K562 (cell line): Measurements from ENCODE around the gene PLD6. TPM values are rescaled to one million over a fixed set of nuclear protein-coding genes. Genes with fewer than 3 reads are reported as not detected.

Source experiments
- ATAC-seq: fragments of 200-7000 bp; cut with Tn5 transposase; 3 replicates; pipeline ENCODE4 v1.9.1; 2020; ENCODE audit warnings: moderate library complexity
- BruUV-seq: library from RNA; stranded (reverse); fragments of 400-500 nt; replicated peaks from 2 replicates; lab custom pipeline; 2021; lab: Mats Ljungman, UMichigan
- CTCF ChIA-PET: fragments of 300-600 bp; formaldehyde crosslinking; extraction: SDS; loops from one replicate; lab custom pipeline; 2021; ENCODE audit warnings: low intra/inter-chr PET ratio; lab: Yijun Ruan, JAX
- POLR2A ChIA-PET: fragments of 300-600, 350-650 bp; sonication (Branson Sonifier 250); formaldehyde crosslinking; extraction: SDS; loops from one replicate; lab custom pipeline; 2021; ENCODE audit warnings: antibody characterized with exemption, inconsistent platforms; lab: Yijun Ruan, JAX
- DNase-seq, 4 experiments: peaks; one replicate each; pipeline versions ENCODE4 v3.0.0 to v3.0.0-alpha.2; 2011 to 2018; ENCODE audit warnings: low spot score in 3 of 4, mixed read lengths in 3 of 4; ENCODE audit errors: extremely low read depth in 1 of 4
- FAIRE-seq: peaks from 2 replicates; lab custom pipeline; 2011; peaks lifted over from hg19 to GRCh38; lab: Jason Lieb, UNC
- H2AFZ ChIP-seq: 2 replicates; pipeline ENCODE4 v1.6.0; 2011; ENCODE audit warnings: low read depth, low read length, control low read depth, inconsistent platforms
- H3K27ac ChIP-seq: fragments of 200-600 bp; 3 replicates; pipeline ENCODE4 v1.8.0; 2011; ENCODE audit warnings: low read depth, mild to moderate bottlenecking, control low read depth, inconsistent platforms, low read length, moderate library complexity, mixed read lengths; ENCODE audit errors: extremely low read depth
- H3K27me3 ChIP-seq, 2 experiments: fragments of 300-600 bp in 1 of 2; 2 replicates in 1 of 2; 3 replicates in 1 of 2; pipeline versions ENCODE4 v1.6.0 to v1.8.0; 2011; ENCODE audit warnings: inconsistent platforms in 2 of 2, low read length in 2 of 2, mild to moderate bottlenecking in 1 of 2, mixed read lengths in 1 of 2, moderate library complexity in 1 of 2; ENCODE audit not compliant: control insufficient read depth in 2 of 2, insufficient read depth in 2 of 2
- H3K36me3 ChIP-seq: fragments of 300-600 bp; 3 replicates; pipeline ENCODE4 v1.8.0; 2011; ENCODE audit warnings: mild to moderate bottlenecking, low read length, inconsistent platforms; ENCODE audit not compliant: control insufficient read depth, insufficient read depth
- H3K4me1 ChIP-seq, 2 experiments: fragments of 200-600 bp in 1 of 2; replicated peaks in 1 of 2; 2 replicates in 1 of 2; 3 replicates in 1 of 2; pipeline versions ENCODE4 v1.5.1 to v1.8.0; 2011; ENCODE audit warnings: inconsistent platforms in 2 of 2, low read length in 2 of 2, mild to moderate bottlenecking in 1 of 2, mixed read lengths in 1 of 2, moderate library complexity in 1 of 2; ENCODE audit not compliant: control insufficient read depth in 2 of 2, insufficient read depth in 2 of 2
- H3K4me2 ChIP-seq: 2 replicates; pipeline ENCODE4 v1.6.1; 2011; ENCODE audit warnings: low read length, control low read depth, inconsistent platforms, mixed read lengths; ENCODE audit not compliant: insufficient read depth
- H3K4me3 ChIP-seq: fragments of 200-600 bp; sonication (generic), shearing (Covaris generic); 2 replicates; pipeline ENCODE4 v1.5.1; 2016; ENCODE audit warnings: control low read depth, inconsistent platforms
- H3K79me2 ChIP-seq: fragments of 200-600 bp; 3 replicates; pipeline ENCODE4 v1.8.0; 2011; ENCODE audit warnings: low read length, inconsistent platforms; ENCODE audit not compliant: control insufficient read depth, insufficient read depth
- H3K9ac ChIP-seq, 2 experiments: 2 replicates each; pipeline versions ENCODE4 v1.6.0 to v1.6.1; 2011; ENCODE audit warnings: low read depth in 2 of 2, low read length in 2 of 2, control low read depth in 1 of 2, inconsistent platforms in 1 of 2, mild to moderate bottlenecking in 1 of 2, mixed read lengths in 1 of 2; ENCODE audit not compliant: insufficient read depth in 1 of 2
- H3K9me1 ChIP-seq: one replicate; pipeline ENCODE4 v1.6.0; 2011; ENCODE audit warnings: inconsistent platforms, mild to moderate bottlenecking, low read length, moderate library complexity; ENCODE audit not compliant: control insufficient read depth, insufficient read depth
- H3K9me3 ChIP-seq: replicated peaks from 2 replicates; pipeline ENCODE4 v1.5.1; 2011; ENCODE audit warnings: low read depth, low read length, inconsistent platforms; ENCODE audit not compliant: control insufficient read depth, insufficient read depth
- H4K20me1 ChIP-seq: replicated peaks from 2 replicates; pipeline ENCODE4 v1.6.1; 2011; ENCODE audit warnings: low read length, inconsistent platforms, mixed read lengths; ENCODE audit not compliant: control insufficient read depth, insufficient read depth
- BMI1 ChIP-seq: fragments of 150-350 bp; IDR thresholded peaks from 2 replicates; pipeline ENCODE4 v1.6.1; 2014; ENCODE audit warnings: low read length
- CBX8 ChIP-seq: fragments of 200-600 bp; sonication (generic); IDR thresholded peaks from 2 replicates; pipeline ENCODE4 v1.6.1; 2012; ENCODE audit warnings: borderline replicate concordance, mixed run types, low read depth, mild to moderate bottlenecking, moderate library complexity, mixed read lengths, low read length, control low read depth, inconsistent platforms; ENCODE audit not compliant: poor library complexity, severe bottlenecking; ENCODE audit errors: extremely low read depth
- HDAC2 ChIP-seq: fragments of 450-650 bp; IDR thresholded peaks from 2 replicates; pipeline ENCODE4 v1.6.1; 2016; ENCODE audit warnings: mild to moderate bottlenecking
- KDM5B ChIP-seq: fragments of 200-600 bp; sonication (generic); IDR thresholded peaks from 2 replicates; pipeline ENCODE4 v1.6.1; 2012; ENCODE audit warnings: low read depth, mild to moderate bottlenecking, moderate library complexity, low read length, control low read depth, inconsistent platforms; ENCODE audit not compliant: insufficient replicate concordance
- NR2C2 ChIP-seq, 2 experiments: fragments of 200-800 bp in 1 of 2; sonication (Bioruptor generic) in 1 of 2; sonication (generic) in 1 of 2; formaldehyde crosslinking in 1 of 2; IDR thresholded peaks; 2 replicates each; pipeline versions ENCODE4 v1.6.1 to v1.8.0; 2016 to 2022; ENCODE audit warnings: mild to moderate bottlenecking in 1 of 2, missing compliant biosample characterization in 1 of 2, missing genetic modification characterization in 1 of 2, missing genetic modification reagents in 1 of 2
- OTX1 ChIP-seq: fragments of 450-650 bp; formaldehyde crosslinking; IDR thresholded peaks from 2 replicates; pipeline ENCODE4 v1.4.0; 2022; ENCODE audit warnings: mild to moderate bottlenecking
- PHF21A ChIP-seq: fragments of 450-650 bp; IDR thresholded peaks from 2 replicates; pipeline ENCODE4 v1.6.1; 2017; ENCODE audit warnings: low read depth, borderline replicate concordance
- POLR2B ChIP-seq: fragments of 450-650 bp; IDR thresholded peaks from 2 replicates; pipeline ENCODE4 v1.6.1; 2018; ENCODE audit warnings: low read depth; ENCODE audit not compliant: partially characterized antibody
- PTRF ChIP-seq: fragments of 450-650 bp; IDR thresholded peaks from 2 replicates; pipeline ENCODE4 v1.6.1; 2016; ENCODE audit warnings: mild to moderate bottlenecking, missing genetic modification characterization, missing compliant biosample characterization
- SAFB ChIP-seq: fragments of 200-400 bp; formaldehyde crosslinking; IDR thresholded peaks from 2 replicates; pipeline ENCODE4 v1.6.1; 2017; ENCODE audit warnings: low read depth, low read length, borderline replicate concordance
- SMC3 ChIP-seq: conservative IDR thresholded peaks from 2 replicates; pipeline ENCODE4 v1.6.1; 2011; ENCODE audit warnings: low read depth, low read length, improper control_type of control experiment; ENCODE audit not compliant: insufficient read depth
- SRSF1 ChIP-seq: fragments of 200-400 bp; formaldehyde crosslinking; IDR thresholded peaks from 2 replicates; pipeline ENCODE4 v1.6.1; 2017; ENCODE audit warnings: mild to moderate bottlenecking, low read depth, low read length, moderate library complexity
- TEAD1 ChIP-seq, 2 experiments: fragments of 450-650 bp in 1 of 2; sonication (generic) in 1 of 2; formaldehyde crosslinking; IDR thresholded peaks; 2 replicates each; pipeline versions ENCODE4 v1.4.0 to v1.8.0; 2020 to 2022; ENCODE audit warnings: mild to moderate bottlenecking in 2 of 2, missing genetic modification reagents in 1 of 2
- ZEB2 ChIP-seq: fragments of 450-650 bp; IDR thresholded peaks from 2 replicates; pipeline ENCODE4 v1.6.1; 2016
- ZNF780A ChIP-seq: fragments of 250-450 bp; sonication (Bioruptor Pico); IDR thresholded peaks from 2 replicates; pipeline ENCODE4 v1.5.0; 2021; ENCODE audit warnings: mild to moderate bottlenecking
- WGBS: fragments of 100-300 bp; shearing (Covaris generic); methylation state at CpG from one replicate; pipeline ENCODE4 v1.1.6; 2016; ENCODE audit warnings: low coverage, mixed read lengths; ENCODE audit not compliant: insufficient coverage; ENCODE audit errors: missing lambda C conversion rate; 5-methylcytosine and 5-hydroxymethylcytosine counted together
- in situ Hi-C: fragments of 300-500 bp; cut with MboI; formaldehyde crosslinking; loops from 4 replicates; pipeline ENCODE4 v1.15.0; 2018; ENCODE audit warnings: inconsistent platforms, mixed read lengths
- intact Hi-C: fragments of 100-400 bp; cut with micrococcal nuclease; formaldehyde crosslinking; loops from 2 replicates; pipeline ENCODE4 v1.14.2; 2022
- polyA plus RNA-seq, 8 experiments: library from polyadenylated mRNA; depleted of rRNA in 4 of 8; stranded (reverse) in 5 of 8; unstranded in 3 of 8; fragments of >200 nt; fragmentation: Nextera tagmentation in 2 of 8; fragmentation: Illumina TruSeq in 1 of 8; extraction: Ambion mirVana in 2 of 8; extraction: Trizol in 1 of 8; gene quantifications; 2 replicates each; pipeline versions ENCODE4 v1.2.1 to v1.2.3, GENCODE V29; 2011 to 2014; ENCODE audit warnings: inconsistent platforms in 1 of 8, missing spikeins in 1 of 8
- total RNA-seq, 7 experiments: library from RNA; depleted of rRNA in 6 of 7; stranded (reverse); fragments of >200 nt in 6 of 7; fragmentation: Illumina TruSeq in 2 of 7; extraction: Trizol in 2 of 7; gene quantifications; 2 replicates each; pipeline versions ENCODE4 v1.2.1 to v1.2.3, GENCODE V29; 2011 to 2021; ENCODE audit warnings: low replicate concordance in 1 of 7
- TF ChIP-seq, protein P1 (sequence below), 2 experiments: fragments of 450-650 bp in 1 of 2; sonication (generic) in 1 of 2; formaldehyde crosslinking; conservative IDR thresholded peaks; 2 replicates each; pipeline versions ENCODE4 v1.4.0 to v1.8.1; 2020 to 2022; ENCODE audit warnings: mild to moderate bottlenecking in 1 of 2, missing genetic modification reagents in 1 of 2
- TF ChIP-seq, protein P2 (sequence below): fragments of 250-450 bp; sonication (Bioruptor Pico); IDR thresholded peaks from 2 replicates; pipeline ENCODE4 v1.8.0; 2021; ENCODE audit warnings: borderline replicate concordance, mild to moderate bottlenecking, moderate library complexity; ENCODE audit not compliant: poor library complexity, severe bottlenecking

PLD6 gene
- total and polyA plus RNA-seq, 9 of the 15 experiments (the other 6 are each of a cell fraction or from before 2014, with no cell fraction given), result 3.6 to 15.6 (median 10.0) TPM

DNA sequence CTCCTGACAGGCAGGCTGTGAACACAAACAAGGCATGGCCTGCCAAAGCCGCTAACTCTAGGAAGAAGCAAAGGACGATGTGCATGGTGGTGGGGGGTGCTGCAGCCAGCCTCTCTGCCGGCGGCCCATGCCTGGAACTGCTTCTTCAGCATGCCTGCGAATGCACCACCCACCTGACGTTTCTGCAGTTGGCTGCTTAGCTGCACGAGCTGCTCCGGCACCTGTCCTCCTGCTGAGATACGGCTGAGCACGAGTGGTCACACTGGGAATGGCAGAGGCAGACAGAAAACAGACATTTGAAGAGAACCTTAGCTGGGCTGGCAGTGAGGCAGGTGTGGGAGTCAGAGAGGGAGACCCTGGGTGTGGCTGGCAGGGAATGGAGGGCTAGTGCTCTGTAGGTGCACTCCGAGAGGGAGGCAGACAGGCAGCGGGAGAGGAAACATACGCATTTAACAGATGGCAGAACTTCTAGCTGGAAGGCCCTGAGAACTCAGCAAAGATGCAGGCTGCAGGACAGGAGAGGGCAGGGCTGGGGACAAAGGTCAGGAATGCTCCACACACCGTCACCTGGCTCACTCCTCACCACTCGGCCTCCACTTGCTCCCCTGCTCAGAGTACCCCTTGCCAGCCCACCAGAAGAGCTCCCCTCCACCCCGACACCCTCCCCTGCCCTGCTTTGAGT is 25.6 kb upstream of the PLD6 start (continued):
- no peak for TF ChIP-seq SMC3
- TF ChIP-seq ZNF780A (CRISPR knock-in tag), result no peak
- no peak for TF ChIP-seq PTRF (tag)

DNA sequence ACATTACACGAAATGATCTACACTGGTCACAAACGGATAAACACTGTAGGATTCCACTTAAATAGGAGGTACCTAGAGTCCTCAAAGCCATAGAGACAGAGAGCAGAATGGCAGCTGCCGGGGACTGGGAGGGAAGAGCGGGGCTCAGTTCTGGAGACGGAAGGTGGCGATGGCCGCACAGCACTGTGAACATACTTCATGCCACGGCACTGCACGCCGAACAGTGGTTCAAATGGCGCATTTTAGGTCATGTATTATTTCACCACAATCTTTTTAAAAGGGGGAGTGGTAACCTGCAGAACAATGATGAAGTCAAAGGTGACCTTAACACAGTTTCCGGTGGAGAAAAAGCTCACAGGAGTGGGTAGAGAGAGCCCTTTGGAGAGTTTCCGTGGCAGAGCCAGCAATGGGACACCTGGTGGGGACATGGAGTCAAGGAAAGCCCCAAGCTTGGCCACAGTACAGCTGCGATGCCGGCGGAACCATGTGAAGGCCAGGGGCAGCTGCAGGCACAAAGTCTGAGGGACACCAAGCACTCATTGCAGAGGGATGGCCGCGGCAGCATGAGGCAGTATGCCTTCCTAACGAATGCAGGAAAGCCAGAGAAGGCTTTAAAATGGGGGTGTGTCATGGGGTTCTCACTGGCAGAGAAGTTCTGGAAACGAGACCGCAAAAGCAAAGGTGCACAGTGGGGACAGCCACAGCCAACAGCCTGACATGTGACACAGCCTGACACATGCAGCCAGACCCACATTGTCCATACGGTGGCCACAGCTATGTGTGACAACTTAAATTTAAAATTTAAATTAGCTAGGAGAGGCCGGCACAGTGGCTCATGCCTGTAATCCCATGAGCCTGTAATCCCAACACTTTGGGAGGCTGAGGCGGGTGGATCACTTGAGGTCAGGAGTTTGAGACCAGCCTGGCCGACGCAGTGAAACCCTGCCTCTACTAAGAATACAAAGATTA is 23.6 kb upstream of the PLD6 start:
- DNase-seq, result no peak
- H3K4me2 ChIP-seq, result no peak overlapping the region
- peaks cover 0 to 5% of the 10 kb centered on the region in 2 experiments; a peak in 1 of 5 replicates for H3K4me1 ChIP-seq
- H3K27me3 ChIP-seq, result no peaks in the 10 kb centered on the region
- WGBS, result 93% methylated on average over 26 of the region's 26 CpGs
- no peak overlapping the region; a peak in 1 of 4 replicates for H3K9ac ChIP-seq
- ChIA-PET POLR2A (interaction anchor here (0.6 to 0.8 kb wide), 2 partner anchors 9 to 15 kb away, joined by 3 to 5 read pairs; no protein-coding TSS in a partner anchor), CTCF (no interaction called here)
- FAIRE-seq, result no peak
- H3K79me2 ChIP-seq, result peaks cover 16% of the 10 kb centered on the region
- H2AFZ ChIP-seq, result no peak overlapping the region
- no peaks in the 10 kb centered on the region for H3K9me3 ChIP-seq
- H3K9me1 ChIP-seq, result no peaks in the 10 kb centered on the region
- in situ Hi-C loops (no loop called here), intact Hi-C loops (no loop called here)
- H3K27ac ChIP-seq, result no peak overlapping the region
- H3K36me3 ChIP-seq, result peaks cover 75% of the 10 kb centered on the region
- no peak for ATAC-seq
- BruUV-seq, result no TSS peak
- no peak overlapping the region for H3K4me3 ChIP-seq
- H4K20me1 ChIP-seq, result no peaks in the 10 kb centered on the region
- TF ChIP-seq BMI1, result no peak
- TF ChIP-seq SRSF1, result no peak
- TF ChIP-seq, protein P1, sequence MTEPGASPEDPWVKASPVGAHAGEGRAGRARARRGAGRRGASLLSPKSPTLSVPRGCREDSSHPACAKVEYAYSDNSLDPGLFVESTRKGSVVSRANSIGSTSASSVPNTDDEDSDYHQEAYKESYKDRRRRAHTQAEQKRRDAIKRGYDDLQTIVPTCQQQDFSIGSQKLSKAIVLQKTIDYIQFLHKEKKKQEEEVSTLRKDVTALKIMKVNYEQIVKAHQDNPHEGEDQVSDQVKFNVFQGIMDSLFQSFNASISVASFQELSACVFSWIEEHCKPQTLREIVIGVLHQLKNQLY (CRISPR knock-in tag; conservative IDR thresholded peaks at IDR 0.05), result no peak
- no peak for TF ChIP-seq TEAD1 (CRISPR knock-in tag; IDR thresholded peaks at IDR 0.05)
- TF ChIP-seq SAFB, result no peak
- TF ChIP-seq OTX1 (CRISPR knock-in tag), result no peak
- no peak for TF ChIP-seq PHF21A
- no peak for TF ChIP-seq HDAC2
- TF ChIP-seq POLR2B, result no peak
- TF ChIP-seq KDM5B, result no peak
- no peak for TF ChIP-seq CBX8
- no peak for TF ChIP-seq ZEB2
- TF ChIP-seq NR2C2 (CRISPR knock-in tag; IDR thresholded peaks at IDR 0.05), result no peak
- TF ChIP-seq NR2C2 (tag; IDR thresholded peaks at IDR 0.05), result no peak
- TF ChIP-seq, protein P2, sequence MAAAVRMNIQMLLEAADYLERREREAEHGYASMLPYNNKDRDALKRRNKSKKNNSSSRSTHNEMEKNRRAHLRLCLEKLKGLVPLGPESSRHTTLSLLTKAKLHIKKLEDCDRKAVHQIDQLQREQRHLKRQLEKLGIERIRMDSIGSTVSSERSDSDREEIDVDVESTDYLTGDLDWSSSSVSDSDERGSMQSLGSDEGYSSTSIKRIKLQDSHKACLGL, result no peak
